Fibroblast of the conjunctiva (primary cell): ENCODE measurements around the gene GRHL3.

Experiments used
- DNase-seq: peaks from one replicate; pipeline ENCODE4 v3.0.0-alpha.2; 2010; ENCODE audit warnings: low read depth

Gene GRHL3

GRCh38 chr1:24293392-24294227, 25.5 kb upstream of the GRHL3 start:
- DNase-seq, result no peak

DNA sequence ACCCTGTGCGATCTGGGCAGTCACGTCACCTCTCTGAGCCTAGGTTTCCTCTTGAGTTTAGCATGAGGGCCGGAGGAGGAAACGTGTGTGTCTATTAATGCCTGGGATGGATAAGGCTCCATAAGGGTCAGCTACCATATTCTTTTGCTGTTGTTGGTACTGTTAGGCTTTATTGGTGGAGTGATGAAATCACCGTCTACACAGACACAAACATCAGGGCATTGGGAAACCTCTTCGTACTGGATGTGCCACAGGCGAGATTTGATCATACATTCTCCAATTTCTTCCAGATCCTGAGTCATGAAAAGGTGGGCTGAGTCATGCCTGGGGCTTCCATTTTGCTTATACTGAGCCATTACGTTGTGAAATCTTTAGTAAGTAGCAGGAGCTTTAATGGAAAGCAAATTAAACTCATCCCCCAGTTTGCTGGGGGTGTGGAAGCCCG, 24.9 kb upstream of the GRHL3 start:
- peak; percentile 96 for DNase-seq

DNA sequence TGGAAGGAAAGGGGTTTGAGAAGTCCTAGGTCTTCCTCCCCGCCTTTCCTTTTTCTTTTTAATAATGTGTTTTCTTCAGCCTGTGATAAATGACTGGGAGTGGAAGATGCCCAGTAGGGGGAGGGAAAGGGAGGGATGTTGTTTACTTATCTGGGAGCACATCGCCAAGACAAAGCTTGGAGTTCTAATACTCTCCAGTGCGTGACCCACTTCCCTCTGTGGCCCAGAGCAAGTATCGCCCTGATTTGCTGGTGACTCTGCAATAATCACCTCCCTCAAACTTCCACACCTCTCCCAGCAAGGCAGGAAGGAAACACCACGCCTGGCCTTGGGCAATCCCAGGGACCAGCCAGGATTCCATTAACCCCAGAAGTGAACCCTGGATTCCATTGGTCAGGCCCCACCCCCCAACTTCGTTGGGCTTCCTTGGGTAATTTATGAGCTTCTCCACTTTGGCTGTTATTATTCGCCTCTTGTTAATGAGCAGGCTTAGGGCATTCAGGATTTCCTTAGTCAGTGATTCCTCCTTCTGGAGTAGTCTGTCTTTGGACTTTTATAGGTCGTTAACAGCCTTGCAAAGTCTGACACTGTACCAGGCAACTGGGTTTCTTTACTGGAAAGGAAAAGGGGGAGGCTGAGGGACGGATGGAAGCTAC, 24.3 kb upstream of the GRHL3 start:
- peak; percentile 63 for DNase-seq

- DNase-seq, result no peak
Measured at GRCh38 chr1:24295535-24295934, 23.6 kb upstream of the GRHL3 start.

DNA sequence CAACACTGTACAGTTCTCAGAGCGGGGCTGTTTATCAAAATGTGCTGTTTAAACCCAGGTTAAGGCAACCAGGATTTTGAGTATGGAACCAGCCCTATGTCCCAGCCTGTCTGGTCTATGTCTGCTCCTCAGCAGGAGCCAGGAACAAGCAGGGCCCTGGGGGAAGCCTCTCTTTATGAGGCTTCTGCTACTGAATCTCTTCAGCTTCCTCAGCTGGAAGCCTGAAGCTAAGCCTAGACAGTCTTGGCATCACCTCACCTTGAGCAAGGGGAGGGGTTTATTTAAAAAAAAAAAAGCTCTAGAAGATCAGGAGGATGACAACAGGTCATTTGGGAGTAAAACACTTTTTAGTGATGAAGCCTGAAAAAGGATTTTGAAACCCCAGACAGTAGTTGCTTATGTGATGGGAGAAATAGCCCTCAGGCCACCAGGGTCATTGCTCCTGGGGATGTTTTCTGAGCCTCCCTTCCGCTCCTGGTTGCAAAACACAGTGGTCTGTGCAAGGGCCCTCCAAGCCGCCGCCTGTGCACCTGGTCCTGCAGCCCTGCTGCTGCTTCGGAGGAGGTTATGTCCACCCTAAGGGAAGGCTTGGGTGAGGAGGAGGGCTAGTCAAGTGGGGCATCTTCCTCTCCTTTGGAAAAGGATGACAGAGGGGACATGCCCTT, 21.8 kb upstream of the GRHL3 start:
- no peak for DNase-seq

DNA sequence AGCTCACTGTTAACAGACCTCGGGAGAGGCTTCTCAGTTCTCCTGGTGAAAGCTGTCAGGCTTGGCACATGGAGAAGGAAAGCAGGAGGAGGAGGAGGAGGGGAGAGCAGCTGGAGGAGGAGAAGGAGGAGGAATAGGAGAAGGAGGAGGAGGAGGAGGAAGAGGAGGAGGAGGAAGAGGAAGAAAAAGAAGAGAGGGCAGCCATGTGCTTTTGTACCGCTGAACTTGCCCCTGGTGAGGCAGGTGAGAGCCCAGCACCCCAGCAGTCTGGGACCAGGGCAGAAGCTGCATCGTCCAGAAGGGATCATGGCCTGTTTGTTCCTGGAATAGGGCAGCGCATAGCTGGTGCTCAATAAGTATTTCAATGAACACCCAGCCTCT, 21.3 kb upstream of the GRHL3 start:
- DNase-seq, result no peak

GRCh38 chr1:24298606-24299005, 20.6 kb upstream of the GRHL3 start:
- no peak for DNase-seq

DNA sequence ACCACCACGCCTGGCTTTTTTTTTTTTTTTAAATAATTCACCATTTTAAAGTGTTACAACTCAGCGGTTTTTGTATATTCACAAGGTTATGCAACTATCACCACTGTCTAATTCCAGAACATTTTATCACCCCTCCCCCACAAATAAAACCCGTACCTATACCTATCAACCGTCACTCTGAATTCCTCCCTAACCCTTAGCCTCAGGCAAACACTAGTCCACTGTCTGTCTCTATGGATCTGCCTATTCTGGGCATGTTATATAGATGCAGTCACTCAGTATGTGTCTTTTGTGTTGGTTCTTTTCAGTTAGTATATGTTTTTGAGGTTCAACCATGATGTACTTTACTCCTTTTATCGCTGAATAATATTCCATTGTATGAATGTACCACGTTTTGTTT, 19.3 kb upstream of the GRHL3 start:
- DNase-seq, result no peak

DNA sequence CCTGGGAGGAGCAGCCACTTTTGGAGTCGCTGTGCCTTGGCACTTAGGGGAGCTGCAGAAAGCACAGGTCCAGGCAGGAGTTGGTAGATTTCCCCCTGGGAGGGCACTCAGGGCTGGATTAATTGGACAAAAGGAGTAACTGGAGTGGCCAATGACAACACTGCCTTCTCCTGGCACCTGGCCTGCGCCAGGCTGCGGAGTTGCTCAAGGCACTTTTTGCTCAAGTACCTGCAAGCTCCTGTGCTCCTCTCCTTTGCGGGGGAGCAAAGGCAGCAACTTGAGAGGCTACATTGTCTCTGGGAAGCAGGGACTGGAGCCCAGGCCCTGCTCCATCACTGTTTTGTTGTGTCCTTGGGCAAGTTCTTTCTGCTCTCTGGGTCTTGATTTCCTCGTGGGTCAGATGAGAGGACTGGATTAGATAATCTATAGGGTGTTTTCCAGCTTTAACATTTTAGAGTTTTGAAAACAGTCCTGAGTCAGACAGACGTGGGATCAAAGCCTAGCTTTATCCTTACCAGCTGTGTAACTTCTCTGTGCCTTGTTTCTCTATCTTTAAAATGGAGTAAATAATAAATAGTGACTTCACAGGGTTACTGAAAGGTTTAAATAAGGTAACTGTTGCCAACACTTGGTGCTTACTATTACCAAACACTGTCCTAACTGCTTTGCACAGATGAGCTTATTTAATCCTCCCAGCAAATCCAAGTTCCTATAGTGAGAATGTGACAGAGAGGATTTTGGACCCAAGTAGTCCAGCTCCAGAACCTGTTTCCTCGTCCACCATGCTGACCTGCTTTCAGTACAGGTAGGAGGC, 18.0 kb upstream of the GRHL3 start:
- DNase-seq, result no peak

DNA sequence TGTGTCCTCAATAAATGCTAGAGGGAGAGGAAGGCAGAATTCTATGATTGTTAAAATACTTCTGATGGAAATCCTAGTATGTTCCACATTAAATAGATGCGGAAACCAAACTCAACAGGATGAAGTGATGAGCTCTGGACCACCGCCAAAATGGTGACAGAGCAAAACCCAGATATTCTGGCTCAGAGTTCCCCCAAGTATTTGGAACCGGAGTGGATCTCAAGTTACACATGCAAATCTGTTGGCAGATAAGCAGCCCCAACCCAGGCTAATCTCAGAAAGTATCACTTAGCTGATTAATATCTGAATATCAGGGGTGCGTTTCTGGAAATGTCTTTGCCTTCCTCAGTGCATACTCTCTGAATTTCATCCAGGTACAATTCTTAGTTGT, 17.4 kb upstream of the GRHL3 start:
- no peak for DNase-seq

GRCh38 chr1:24302209-24302611, 16.9 kb upstream of the GRHL3 start:
- DNase-seq, result no peak

- no peak for DNase-seq
Measured at GRCh38 chr1:24303600-24303999, 15.6 kb upstream of the GRHL3 start.

DNA sequence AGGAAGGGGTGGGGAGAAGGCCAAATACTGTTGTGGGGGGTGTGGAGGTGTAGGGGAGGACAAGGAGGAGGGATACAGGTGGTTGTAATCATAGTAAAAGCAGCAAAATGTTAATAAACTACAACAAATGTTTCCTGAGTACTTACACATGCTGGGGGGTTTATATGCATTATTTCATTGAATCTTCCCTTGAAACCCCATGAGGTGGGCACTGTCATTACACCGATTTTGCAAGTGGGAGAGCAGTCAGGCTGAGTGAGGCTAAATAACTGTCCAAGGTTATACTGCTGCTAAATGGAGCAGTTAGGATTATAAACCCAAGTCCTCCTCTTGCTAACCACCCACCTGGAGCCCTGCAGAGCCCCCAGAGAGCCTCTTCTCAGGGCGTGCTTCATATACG, 14.4 kb upstream of the GRHL3 start:
- no peak for DNase-seq

- DNase-seq, result no peak
Measured at GRCh38 chr1:24308365-24309015, 10.7 kb upstream of the GRHL3 start.

DNA sequence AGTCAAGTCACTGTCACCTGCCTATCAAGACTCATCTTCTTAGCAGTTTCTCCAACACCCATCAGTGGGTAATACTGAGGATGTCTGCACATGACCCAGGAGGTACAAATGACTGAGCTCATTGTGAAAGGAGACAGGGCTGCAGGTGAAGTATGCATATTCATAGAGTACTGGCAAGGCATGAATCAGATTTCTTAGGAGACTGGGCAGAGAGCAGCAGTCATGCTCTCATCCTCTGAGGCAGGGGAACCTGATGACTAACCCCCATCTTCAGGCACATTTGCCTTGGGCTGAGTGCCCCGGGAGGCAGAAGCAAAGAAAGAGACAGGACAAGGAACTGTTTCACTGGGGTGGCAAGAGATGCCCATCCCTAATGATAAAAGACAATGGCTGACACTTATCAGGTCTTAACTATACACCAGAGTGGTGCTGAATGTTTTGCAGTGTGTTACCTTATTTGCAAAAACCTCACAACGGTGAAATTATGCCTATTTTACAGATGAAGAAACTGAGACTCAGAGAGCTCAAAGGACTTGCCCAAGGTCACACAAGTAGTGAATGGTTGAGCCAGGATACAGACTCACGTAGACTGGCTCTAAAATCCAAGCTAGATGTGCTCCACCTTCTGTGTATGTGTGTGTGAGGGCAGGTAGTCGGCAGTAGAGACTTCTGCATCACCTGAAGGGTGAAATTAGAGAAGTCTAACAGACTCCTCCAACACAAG, 9.2 kb upstream of the GRHL3 start:
- no peak for DNase-seq

DNA sequence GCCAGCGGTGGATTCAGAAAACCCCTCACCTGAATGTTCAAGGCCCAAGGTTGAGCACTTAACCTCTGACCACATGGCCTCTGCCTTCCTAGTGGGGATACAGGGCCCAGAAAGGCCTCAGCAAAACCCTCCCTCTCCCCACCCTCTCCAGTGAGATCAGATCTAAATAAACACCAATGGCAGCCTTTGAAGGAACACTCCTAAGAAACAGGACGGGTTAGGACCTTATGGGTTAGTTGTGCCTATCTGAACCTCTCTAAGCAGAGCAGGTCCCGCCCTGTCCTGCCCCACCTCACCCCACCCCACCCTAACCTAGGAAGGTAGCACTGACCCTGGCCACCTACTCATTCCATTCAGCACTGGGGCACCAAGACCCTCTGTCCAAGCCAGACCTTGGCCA, 7.9 kb upstream of the GRHL3 start:
- no peak for DNase-seq

DNA sequence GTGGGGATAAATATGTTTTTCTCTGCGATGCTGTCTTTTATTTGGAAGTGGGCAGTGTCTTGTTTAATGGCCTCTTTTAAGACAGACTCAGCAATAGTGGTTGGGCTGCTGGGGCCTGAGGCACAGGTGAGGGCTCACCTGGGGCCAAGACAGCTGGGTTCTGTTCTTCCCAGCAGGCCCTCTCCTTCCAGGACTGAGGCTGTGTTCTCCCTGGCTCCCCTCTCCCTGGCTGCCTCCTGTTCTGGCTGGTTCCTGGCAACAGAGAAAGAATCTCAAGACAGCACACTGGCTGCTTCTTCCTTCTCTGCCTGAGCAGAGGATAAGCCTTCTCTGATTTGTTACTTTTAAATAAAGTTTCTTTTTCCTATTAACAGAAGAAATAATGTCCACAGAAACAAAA, 7.4 kb upstream of the GRHL3 start:
- DNase-seq, result no peak

DNA sequence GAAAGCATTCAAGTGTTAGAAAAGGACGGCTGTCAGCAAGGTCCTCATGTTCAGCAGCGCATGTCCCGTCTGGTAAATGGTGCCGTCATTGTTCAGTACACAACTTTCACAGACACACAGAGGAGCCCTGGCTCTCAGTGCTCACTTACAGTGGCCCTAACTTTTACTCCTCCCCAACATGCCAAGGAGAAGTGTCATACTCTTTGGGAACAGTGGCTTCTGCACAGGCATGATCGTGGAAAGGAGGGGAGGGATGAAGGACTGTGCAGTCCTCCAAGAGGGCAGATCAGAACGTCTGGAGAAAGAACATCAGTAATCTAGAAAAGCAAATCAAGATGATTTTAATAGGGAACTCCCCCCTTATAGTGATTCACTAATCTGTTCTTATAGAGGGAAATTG, 3.8 kb upstream of the GRHL3 start:
- DNase-seq, result no peak

DNA sequence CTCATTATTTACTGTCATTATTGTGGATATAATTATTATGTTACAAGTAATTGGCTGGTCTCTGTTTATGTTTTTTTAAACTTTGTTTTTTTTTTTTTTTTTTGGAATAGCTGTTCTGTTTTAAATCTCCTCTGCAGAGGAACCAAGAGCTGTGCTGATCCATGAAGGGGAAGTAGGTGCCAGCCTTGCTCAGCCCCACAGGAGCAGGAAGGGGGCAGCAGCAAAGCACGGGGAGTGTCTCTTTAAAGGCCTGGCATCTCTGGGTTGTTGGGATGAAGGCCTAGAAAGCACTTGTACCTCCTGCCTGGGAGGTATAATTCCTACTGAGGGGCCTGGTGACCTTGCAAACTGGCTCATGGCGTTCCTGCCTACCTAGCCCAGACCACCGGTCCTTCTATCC, 2.5 kb upstream of the GRHL3 start:
- no peak for DNase-seq

- no peak for DNase-seq
Measured at GRCh38 chr1:24317081-24317480, 2.1 kb upstream of the GRHL3 start.

GRCh38 chr1:24317956-24318614, 1.1 kb upstream of the GRHL3 start:
- no peak for DNase-seq
